ENCODE measurements around the gene MYH10.

Gene MYH10

GRCh38 chr17:8609910-8610309 lies 20.6 kb downstream of the MYH10 start:
- no peak for DNase-seq (ENCODE audit: low read depth)

- DNase-seq (ENCODE audit: low read depth) = no peak
Observed at GRCh38 chr17:8608001-8608400, 22.5 kb downstream of the MYH10 start.

- no peak for DNase-seq (ENCODE audit: low read depth)
Observed at GRCh38 chr17:8606401-8606800, 24.1 kb downstream of the MYH10 start.

GRCh38 chr17:8602679-8603078 lies 27.8 kb downstream of the MYH10 start:
- no peak for DNase-seq (ENCODE audit: low read depth)

- DNase-seq (ENCODE audit: low read depth) = no peak
Observed at GRCh38 chr17:8599351-8600011, 31.0 kb downstream of the MYH10 start.

- no peak for DNase-seq (ENCODE audit: low read depth)
Observed at GRCh38 chr17:8598913-8599312, 31.6 kb downstream of the MYH10 start.

GRCh38 chr17:8593830-8594229 lies 36.7 kb downstream of the MYH10 start:
- no peak for DNase-seq (ENCODE audit: low read depth)

- DNase-seq (ENCODE audit: low read depth) = no peak
Observed at GRCh38 chr17:8593276-8593675, 37.2 kb downstream of the MYH10 start.

- DNase-seq (ENCODE audit: low read depth) = no peak
Observed at GRCh38 chr17:8588877-8589554, 41.5 kb downstream of the MYH10 start.

GRCh38 chr17:8586766-8587165 lies 43.8 kb downstream of the MYH10 start:
- DNase-seq (ENCODE audit: low read depth) = no peak

- DNase-seq (ENCODE audit: low read depth) = no peak
Observed at GRCh38 chr17:8585911-8586310, 44.6 kb downstream of the MYH10 start.

GRCh38 chr17:8583954-8584353 lies 46.6 kb downstream of the MYH10 start:
- DNase-seq (ENCODE audit: low read depth) = no peak

GRCh38 chr17:8580952-8581658 lies 49.4 kb downstream of the MYH10 start:
- no peak for DNase-seq (ENCODE audit: low read depth)

GRCh38 chr17:8577868-8578267 lies 52.7 kb downstream of the MYH10 start:
- no peak for DNase-seq (ENCODE audit: low read depth)

- no peak for DNase-seq (ENCODE audit: low read depth)
Observed at GRCh38 chr17:8576559-8577294, 53.8 kb downstream of the MYH10 start.

- DNase-seq (ENCODE audit: low read depth) = no peak
Observed at GRCh38 chr17:8574687-8575086, 55.8 kb downstream of the MYH10 start.

GRCh38 chr17:8572764-8573163 lies 57.8 kb downstream of the MYH10 start:
- no peak for DNase-seq (ENCODE audit: low read depth)

- no peak for DNase-seq (ENCODE audit: low read depth)
Observed at GRCh38 chr17:8563981-8564602, 66.4 kb downstream of the MYH10 start.

- no peak for DNase-seq (ENCODE audit: low read depth)
Observed at GRCh38 chr17:8563024-8563776, 67.3 kb downstream of the MYH10 start.

GRCh38 chr17:8558144-8558543 lies 72.4 kb downstream of the MYH10 start:
- no peak for DNase-seq (ENCODE audit: low read depth)

- no peak for DNase-seq (ENCODE audit: low read depth)
Observed at GRCh38 chr17:8557176-8557806, 73.2 kb downstream of the MYH10 start.

All from T-helper 22 cell (primary cell).